ENCODE data around the gene SLC49A4.

Gene SLC49A4

DNA sequence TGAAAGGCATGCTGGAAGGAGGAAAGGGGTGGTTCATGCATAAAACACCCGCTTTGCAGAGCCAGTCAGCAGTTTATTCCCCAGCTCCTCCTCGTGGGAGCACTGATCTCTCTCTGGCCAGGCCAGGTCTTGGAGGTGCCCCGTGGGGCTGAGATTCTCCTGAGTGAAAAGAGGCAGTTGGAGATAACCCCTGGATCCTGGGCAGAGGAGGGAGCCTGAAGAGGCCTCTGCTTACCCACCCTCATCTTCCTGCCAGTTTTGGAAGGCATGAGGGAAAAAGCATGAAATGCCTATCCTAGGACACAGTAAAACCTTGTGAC lies 124.4 kb downstream of the SLC49A4 start:
- Mint-ChIP-seq H3K4me3 (no peak overlapping the region), H3K36me3 (ENCODE audit: low read depth) (no peaks in the 10 kb centered on the region), H3K27ac (no peak overlapping the region), H3K4me1 (peaks cover 6% of the 10 kb centered on the region), H3K27me3 (peaks cover 19% of the 10 kb centered on the region), H3K9me3 (no peaks in the 10 kb centered on the region)
- DNase-seq: no peak
- ATAC-seq: no peak

GRCh38 chr3:122920986-122921385 lies 126.1 kb downstream of the SLC49A4 start:
- H3K27me3 Mint-ChIP-seq: peaks cover 18% of the 10 kb centered on the region
- ATAC-seq: no peak

DNA sequence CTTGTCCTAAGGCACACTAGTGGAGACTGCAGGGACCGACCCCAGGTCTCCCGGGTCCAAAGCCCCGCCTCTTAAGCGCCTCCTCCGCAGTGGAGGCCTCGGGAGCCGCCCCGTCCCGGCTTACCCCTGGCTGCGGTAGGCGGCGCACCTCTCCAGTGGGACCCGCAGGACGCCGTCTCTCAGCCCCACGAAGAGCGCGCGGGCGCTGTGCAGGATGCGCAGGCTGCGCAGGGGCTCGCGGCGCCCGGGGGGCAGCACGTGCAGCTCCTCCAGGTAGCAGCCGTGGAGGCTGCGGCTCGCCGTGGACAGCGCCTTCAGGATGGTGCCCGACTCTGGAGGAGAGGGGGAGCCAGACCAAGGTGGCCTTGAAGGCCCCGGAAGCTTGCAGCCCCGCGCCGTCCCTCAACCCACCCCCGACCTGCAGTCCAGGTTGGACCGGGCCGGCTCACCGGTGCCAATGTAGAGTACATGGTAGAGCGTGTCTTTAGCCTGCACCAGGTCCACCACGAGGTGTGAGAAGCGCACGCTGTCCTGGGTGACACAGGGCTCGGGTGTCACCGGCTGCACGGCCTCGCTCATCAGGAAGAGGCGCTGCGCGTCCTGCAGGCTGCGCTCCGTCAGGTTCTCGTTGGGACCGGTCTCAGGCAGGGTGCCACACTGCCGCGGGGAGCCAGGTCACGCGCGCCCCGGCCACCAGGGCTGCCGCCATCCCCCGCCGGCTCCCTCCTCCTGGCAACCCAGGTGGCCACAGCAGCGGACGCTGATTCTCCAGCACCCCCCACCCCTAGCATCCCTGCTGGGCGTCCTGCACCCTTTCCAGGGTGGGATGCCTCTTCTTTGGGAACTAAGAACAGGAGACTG lies 127.2 kb downstream of the SLC49A4 start:
- Mint-ChIP-seq H3K4me1 (peaks cover 2% of the 10 kb centered on the region), H3K36me3 (ENCODE audit: low read depth) (no peaks in the 10 kb centered on the region), H3K27me3 (peaks cover 18% of the 10 kb centered on the region), H3K4me3 (no peak overlapping the region), H3K9me3 (no peaks in the 10 kb centered on the region), H3K27ac (no peak overlapping the region)
- DNase-seq (peak; percentile 49), ATAC-seq (peak; percentile 66)

More at GRCh38 chr3:122920986-122921385, 126.1 kb downstream of the SLC49A4 start:
- no peak for DNase-seq
- Mint-ChIP-seq H3K27ac (no peak overlapping the region), H3K4me1 (peaks cover 6% of the 10 kb centered on the region), H3K9me3 (no peaks in the 10 kb centered on the region), H3K4me3 (no peak overlapping the region), H3K36me3 (ENCODE audit: low read depth) (no peaks in the 10 kb centered on the region)

GRCh38 chr3:122923611-122924010 lies 128.7 kb downstream of the SLC49A4 start:
- H3K4me1 Mint-ChIP-seq: peaks cover 2% of the 10 kb centered on the region
- H3K4me3 Mint-ChIP-seq: no peak overlapping the region
- H3K9me3 Mint-ChIP-seq: no peaks in the 10 kb centered on the region
- H3K27ac Mint-ChIP-seq: no peak overlapping the region
- ATAC-seq (no peak), DNase-seq (no peak)
- H3K27me3 Mint-ChIP-seq: peaks cover 18% of the 10 kb centered on the region
- no peaks in the 10 kb centered on the region for H3K36me3 Mint-ChIP-seq (ENCODE audit: low read depth)

DNA sequence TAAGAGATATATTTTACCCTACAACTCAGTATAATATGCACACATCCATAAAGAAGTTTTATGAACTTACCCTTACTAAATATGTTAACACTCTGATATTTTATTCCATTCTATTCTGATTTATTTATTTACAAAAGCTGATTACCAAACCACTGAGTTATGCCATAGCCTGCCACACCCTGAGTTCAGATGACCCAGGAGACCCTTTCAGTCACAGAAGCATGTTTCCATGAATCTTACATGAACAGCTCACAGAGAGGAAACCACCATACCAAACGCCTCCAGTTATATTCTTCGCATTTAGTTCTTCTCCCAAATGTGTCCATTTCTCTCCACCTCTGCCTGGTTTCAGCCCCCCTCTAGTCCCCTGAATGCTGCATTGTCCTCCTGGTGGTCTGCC lies 129.2 kb downstream of the SLC49A4 start:
- ATAC-seq: no peak
- Mint-ChIP-seq H3K9me3 (no peaks in the 10 kb centered on the region), H3K27me3 (peaks cover 16% of the 10 kb centered on the region), H3K27ac (no peak overlapping the region), H3K4me3 (no peak overlapping the region), H3K4me1 (peaks cover 2% of the 10 kb centered on the region), H3K36me3 (ENCODE audit: low read depth) (no peaks in the 10 kb centered on the region)
- DNase-seq: no peak

DNA sequence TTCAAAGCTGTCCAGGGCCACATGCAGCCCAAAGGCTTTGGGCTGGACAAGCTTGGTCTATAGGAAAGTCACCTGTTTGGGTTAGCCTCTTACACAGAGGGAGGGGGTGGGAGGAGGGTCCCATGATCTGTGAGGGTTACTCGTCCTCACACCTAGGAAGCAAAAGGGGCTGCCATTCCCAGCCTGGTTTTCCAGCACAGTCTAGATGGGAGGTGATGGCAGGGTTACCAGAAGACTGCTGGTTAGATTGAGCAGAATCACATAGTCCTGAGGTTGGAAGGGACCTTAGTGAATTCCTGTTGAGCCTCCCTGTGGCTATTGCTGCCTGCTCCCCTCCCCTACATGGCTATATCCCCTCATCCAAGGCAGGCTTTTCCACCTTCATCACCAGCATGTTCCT lies 130.9 kb downstream of the SLC49A4 start:
- no peak for DNase-seq
- Mint-ChIP-seq H3K27ac (no peak overlapping the region), H3K27me3 (peaks cover 11% of the 10 kb centered on the region), H3K36me3 (ENCODE audit: low read depth) (no peaks in the 10 kb centered on the region), H3K4me3 (no peak overlapping the region), H3K4me1 (peaks cover 2% of the 10 kb centered on the region), H3K9me3 (no peaks in the 10 kb centered on the region)
- ATAC-seq: no peak

DNA sequence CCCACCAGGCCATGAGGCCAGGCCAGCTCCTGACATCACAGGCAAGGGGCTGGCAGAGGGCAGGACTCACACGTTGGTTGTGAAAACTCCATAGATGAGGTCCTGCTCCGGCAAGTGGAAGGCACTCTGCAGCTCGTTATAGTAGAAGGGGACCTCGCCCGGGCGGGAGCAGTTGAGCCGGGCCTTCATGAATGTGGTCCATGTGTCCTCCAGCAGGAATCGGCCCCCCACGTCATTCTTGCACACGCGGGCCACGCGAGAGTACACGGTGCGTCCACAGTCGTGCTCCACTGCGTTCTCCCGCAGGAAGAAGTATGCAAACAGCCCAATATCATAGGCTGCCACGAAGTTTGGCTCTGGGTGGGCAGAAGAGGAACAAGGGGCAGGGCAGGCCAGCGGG lies 131.5 kb downstream of the SLC49A4 start:
- Mint-ChIP-seq H3K9me3 (no peaks in the 10 kb centered on the region), H3K4me1 (peaks cover 2% of the 10 kb centered on the region), H3K4me3 (no peak overlapping the region), H3K27ac (no peak overlapping the region), H3K27me3 (peaks cover 8% of the 10 kb centered on the region), H3K36me3 (ENCODE audit: low read depth) (no peaks in the 10 kb centered on the region)
- no peak for ATAC-seq
- no peak for DNase-seq

GRCh38 chr3:122926811-122927210 lies 131.9 kb downstream of the SLC49A4 start:
- Mint-ChIP-seq H3K27ac (no peak overlapping the region), H3K4me1 (peaks cover 2% of the 10 kb centered on the region)

DNA sequence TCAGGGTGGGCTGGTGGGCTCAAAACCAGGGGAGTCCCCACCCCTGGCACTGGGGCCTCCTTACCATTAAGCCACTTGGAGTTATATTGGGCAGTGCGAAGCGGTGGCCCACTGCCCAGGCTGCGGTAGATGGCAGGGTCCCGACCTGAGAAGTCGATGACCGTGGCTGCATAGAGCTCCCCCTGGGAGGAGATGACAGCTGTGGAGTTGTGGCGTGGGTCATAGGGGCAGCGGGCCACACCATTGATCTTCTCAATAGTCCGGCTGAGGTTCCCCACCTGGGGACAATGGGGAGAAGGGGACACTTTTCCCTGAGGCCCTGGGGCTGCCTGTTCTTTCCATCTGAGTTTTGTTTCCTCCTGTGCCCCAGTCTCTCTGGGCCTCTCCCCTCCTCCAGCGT lies 132.9 kb downstream of the SLC49A4 start:
- Mint-ChIP-seq H3K36me3 (ENCODE audit: low read depth) (no peaks in the 10 kb centered on the region), H3K27me3 (peaks cover under 1% of the 10 kb centered on the region), H3K27ac (no peak overlapping the region), H3K9me3 (no peaks in the 10 kb centered on the region), H3K4me3 (no peak overlapping the region), H3K4me1 (peaks cover under 1% of the 10 kb centered on the region)
- ATAC-seq (no peak), DNase-seq (no peak)

More at GRCh38 chr3:122926811-122927210, 131.9 kb downstream of the SLC49A4 start:
- no peak for ATAC-seq
- peaks cover 5% of the 10 kb centered on the region for H3K27me3 Mint-ChIP-seq
- H3K36me3 Mint-ChIP-seq (ENCODE audit: low read depth): no peaks in the 10 kb centered on the region
- no peaks in the 10 kb centered on the region for H3K9me3 Mint-ChIP-seq
- DNase-seq: no peak
- H3K4me3 Mint-ChIP-seq: no peak overlapping the region

GRCh38 chr3:122928396-122929187 lies 133.7 kb downstream of the SLC49A4 start:
- H3K36me3 Mint-ChIP-seq (ENCODE audit: low read depth): no peaks in the 10 kb centered on the region
- no peak overlapping the region for H3K27ac Mint-ChIP-seq
- H3K4me1 Mint-ChIP-seq: no peaks in the 10 kb centered on the region
- ATAC-seq (no peak), DNase-seq (no peak)
- no peaks in the 10 kb centered on the region for H3K9me3 Mint-ChIP-seq
- H3K4me3 Mint-ChIP-seq: no peak overlapping the region
- H3K27me3 Mint-ChIP-seq: no peaks in the 10 kb centered on the region

DNA sequence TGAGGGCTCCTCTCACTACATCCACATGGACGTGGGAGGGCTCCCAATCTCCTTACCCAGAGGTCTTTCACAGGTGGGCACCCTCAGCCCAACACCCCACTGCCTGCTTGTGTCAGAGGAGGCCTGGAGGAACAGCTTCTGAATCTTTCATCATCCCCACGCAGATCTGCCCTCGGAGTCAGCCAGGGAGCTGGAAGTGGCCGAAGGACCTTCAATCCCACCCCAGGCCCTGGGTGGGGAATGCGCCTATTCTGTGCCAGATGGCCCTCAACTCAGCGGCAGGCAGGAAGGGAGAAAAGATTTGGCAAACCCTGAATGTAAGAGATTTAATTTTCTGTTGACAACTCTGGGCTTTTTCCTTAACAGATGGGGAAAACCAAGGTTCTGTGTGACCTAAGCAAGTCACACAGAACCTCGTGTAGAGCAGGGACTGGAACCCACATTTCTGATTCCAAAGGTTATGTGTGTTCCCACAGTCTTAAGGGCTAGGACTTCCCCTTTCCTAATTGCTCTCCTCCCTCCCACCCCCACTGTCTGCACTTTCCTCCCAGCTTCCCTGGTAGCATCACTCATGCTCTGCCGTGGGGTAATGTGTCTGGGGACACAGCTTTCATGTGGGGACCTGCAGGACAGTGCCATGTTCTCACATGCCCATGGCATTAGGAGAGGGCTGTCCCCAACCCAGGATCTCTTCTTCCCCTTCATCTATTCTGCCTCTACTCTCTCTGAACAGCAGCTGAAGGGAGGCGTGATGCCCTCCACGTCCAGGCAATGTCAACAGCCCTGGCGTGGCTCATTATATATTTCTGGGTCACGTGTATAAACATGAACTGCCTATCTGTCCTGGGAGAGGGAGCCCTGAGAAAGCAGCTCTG lies 134.6 kb downstream of the SLC49A4 start:
- H3K36me3 Mint-ChIP-seq (ENCODE audit: low read depth): no peaks in the 10 kb centered on the region
- H3K9me3 Mint-ChIP-seq: no peaks in the 10 kb centered on the region
- DNase-seq (no peak), ATAC-seq (no peak)
- H3K4me1 Mint-ChIP-seq: no peaks in the 10 kb centered on the region
- no peak overlapping the region for H3K27ac Mint-ChIP-seq
- no peaks in the 10 kb centered on the region for H3K27me3 Mint-ChIP-seq
- no peak overlapping the region for H3K4me3 Mint-ChIP-seq

DNA sequence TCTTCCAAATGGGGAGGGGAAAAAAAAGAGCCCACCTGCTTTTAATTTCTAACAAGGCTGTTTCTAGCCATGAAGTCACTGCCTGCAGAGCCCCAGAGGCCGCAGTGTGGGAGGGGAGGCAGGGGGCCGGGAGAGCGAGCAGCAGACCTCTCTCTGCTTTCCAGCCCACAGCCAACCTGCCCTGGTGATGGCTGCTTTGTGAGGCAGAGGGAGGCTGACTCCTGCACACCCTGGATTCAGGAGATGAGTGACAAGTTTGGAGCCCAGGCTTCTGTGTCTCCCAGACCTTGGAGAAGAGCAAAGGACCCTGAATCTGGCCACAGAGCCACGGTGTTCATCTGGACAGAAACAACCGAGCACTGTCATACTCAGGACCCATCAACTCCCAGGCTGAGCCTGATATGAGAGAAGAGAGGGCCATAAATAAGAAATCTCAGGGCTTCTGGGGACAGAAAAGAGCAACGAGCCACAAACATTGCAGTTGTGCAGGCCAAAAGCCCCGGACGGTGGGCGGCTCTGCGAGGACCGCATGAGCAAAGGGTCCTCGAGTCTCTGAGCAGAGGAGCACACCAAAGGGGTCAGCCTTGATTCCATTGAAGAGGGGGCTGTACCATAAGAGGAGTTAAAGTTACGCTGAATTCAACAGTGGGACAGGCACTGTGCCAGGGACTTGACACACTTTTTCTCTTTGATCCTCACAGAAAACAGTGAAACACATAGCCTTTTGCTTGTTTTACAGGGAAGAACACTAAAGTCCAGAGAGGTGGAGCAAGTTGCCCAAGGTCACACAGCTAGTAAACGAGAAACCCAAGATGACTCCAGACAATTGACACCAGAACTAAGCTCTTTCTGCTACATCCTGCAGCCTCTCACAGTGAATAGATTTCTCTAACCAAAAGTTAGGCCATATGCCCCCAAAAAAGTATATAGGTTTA lies 135.5 kb downstream of the SLC49A4 start:
- DNase-seq (no peak), ATAC-seq (no peak)
- Mint-ChIP-seq H3K36me3 (ENCODE audit: low read depth) (no peaks in the 10 kb centered on the region), H3K4me3 (no peak overlapping the region), H3K4me1 (no peaks in the 10 kb centered on the region), H3K27ac (no peak overlapping the region), H3K9me3 (no peaks in the 10 kb centered on the region), H3K27me3 (no peaks in the 10 kb centered on the region)

All from activated naive CD8-positive, alpha-beta T cell treated with anti-CD3 and anti-CD28 coated beads, Interleukin-2, amount 50 U/mL, for 24 hours (primary cell).